Activated gamma-delta T cell treated with Interleukin-2 at 50 U/mL for 16 hours (primary cell): ENCODE measurements around the gene UBR1.
"Not testable (repeated sequence)": the region's sequence is repeated elsewhere in the genome, so short reads cannot be mapped to it uniquely, and the experiment has no call there.

ENCODE experiments used
- DNase-seq: peaks from one replicate; pipeline ENCODE4 v3.0.0-alpha.2; 2020

Gene UBR1

GRCh38 chr15:43105778-43106485 is at the start of gene UBR1:
TSS of gene UBR1 (minus strand) at chr15:43106038. CDS start at chr15:43106022, 16 bp downstream.
- DNase-seq: peak; percentile 83

GRCh38 chr15:43153269-43153668 is 47.4 kb upstream of the UBR1 start:
- DNase-seq: no peak

- no peak for DNase-seq
Observed at GRCh38 chr15:43151688-43152087, 45.9 kb upstream of the UBR1 start.

GRCh38 chr15:43150191-43150929 is 44.5 kb upstream of the UBR1 start:
- DNase-seq: no peak

- DNase-seq: no peak
Observed at GRCh38 chr15:43146184-43146583, 40.3 kb upstream of the UBR1 start.

GRCh38 chr15:43144512-43144911 is 38.7 kb upstream of the UBR1 start:
- DNase-seq: no peak

GRCh38 chr15:43143203-43143941 is 37.5 kb upstream of the UBR1 start:
- DNase-seq: no peak

GRCh38 chr15:43135351-43135750 is 29.5 kb upstream of the UBR1 start:
- DNase-seq: no peak

GRCh38 chr15:43134157-43134635 is 28.4 kb upstream of the UBR1 start:
- peak; percentile 7 for DNase-seq

- peak; percentile 45 for DNase-seq
Observed at GRCh38 chr15:43133430-43134156, 27.8 kb upstream of the UBR1 start, which contains the start of gene TMEM62. TSS of gene TMEM62 (plus strand) at chr15:43133586. CDS start at chr15:43133803, 217 bp downstream.

GRCh38 chr15:43132830-43133429 is 27.1 kb upstream of the UBR1 start:
- no peak for DNase-seq

GRCh38 chr15:43128980-43129335 is 23.1 kb upstream of the UBR1 start:
- DNase-seq: no peak

- not testable (repeated sequence) for DNase-seq
Observed at GRCh38 chr15:43128174-43128979, 22.5 kb upstream of the UBR1 start.

- no peak for DNase-seq
Observed at GRCh38 chr15:43127752-43128151, 21.9 kb upstream of the UBR1 start.

GRCh38 chr15:43126356-43126755 is 20.5 kb upstream of the UBR1 start:
- DNase-seq: no peak

GRCh38 chr15:43125100-43125661 is 19.3 kb upstream of the UBR1 start:
- DNase-seq: no peak

- DNase-seq: no peak
Observed at GRCh38 chr15:43121863-43122262, 16.0 kb upstream of the UBR1 start.

- DNase-seq: no peak
Observed at GRCh38 chr15:43118829-43119228, 13.0 kb upstream of the UBR1 start.

GRCh38 chr15:43118286-43118685 is 12.4 kb upstream of the UBR1 start:
- DNase-seq: no peak

- no peak for DNase-seq
Observed at GRCh38 chr15:43111354-43111753, 5.5 kb upstream of the UBR1 start.

- DNase-seq: no peak
Observed at GRCh38 chr15:43107751-43108150, 1.9 kb upstream of the UBR1 start.
